Keratinocyte (primary cell): ENCODE measurements around the gene FRMPD4. TPM values are rescaled to one million over a fixed set of nuclear protein-coding genes. Genes with fewer than 3 reads are reported as not detected.
A peak's percentile ranks its signal among the peaks of the same experiment; 100 is the strongest.

ENCODE experiments used
- DNase-seq: peaks from one replicate; pipeline ENCODE4 v3.0.0-alpha.2; 2011; ENCODE audit warnings: low read depth, missing footprints, low spot score
- FAIRE-seq: peaks from 2 replicates; lab custom pipeline; 2011; peaks lifted over from hg19 to GRCh38; lab: Jason Lieb, UNC
- H2AFZ ChIP-seq: 2 replicates; pipeline ENCODE4 v1.6.0; 2012; ENCODE audit warnings: low read length, control low read depth, inconsistent platforms; ENCODE audit not compliant: control insufficient read depth
- H3K27ac ChIP-seq: 2 replicates; pipeline ENCODE4 v1.5.1; 2011; ENCODE audit warnings: low read length; ENCODE audit not compliant: control insufficient read depth, insufficient read depth
- H3K27me3 ChIP-seq: 3 replicates; pipeline ENCODE4 v1.6.0; 2011; ENCODE audit warnings: low read length; ENCODE audit not compliant: control insufficient read depth, insufficient read depth; ENCODE audit errors: extremely low read depth
- H3K36me3 ChIP-seq, 2 experiments: 2 replicates in 1 of 2; 3 replicates in 1 of 2; pipeline ENCODE4 v1.5.1; 2011; ENCODE audit warnings: low read length in 2 of 2, mild to moderate bottlenecking in 1 of 2; ENCODE audit not compliant: control insufficient read depth in 2 of 2, insufficient read depth in 2 of 2; ENCODE audit errors: extremely low read depth in 1 of 2
- H3K4me1 ChIP-seq: 3 replicates; pipeline ENCODE4 v1.5.1; 2011; ENCODE audit warnings: low read length; ENCODE audit not compliant: control insufficient read depth, insufficient read depth; ENCODE audit errors: extremely low read depth
- H3K4me2 ChIP-seq: 3 replicates; pipeline ENCODE4 v1.6.0; 2011; ENCODE audit warnings: low read depth, low read length; ENCODE audit not compliant: control insufficient read depth, insufficient read depth; ENCODE audit errors: extremely low read depth
- H3K4me3 ChIP-seq, 3 experiments: fragments of 200-600 bp in 1 of 3; sonication (generic) in 1 of 3; 2 replicates in 2 of 3; 3 replicates in 1 of 3; pipeline ENCODE4 v1.5.1; 2011 to 2016; ENCODE audit warnings: low read length in 3 of 3, mild to moderate bottlenecking in 3 of 3, control low read depth in 2 of 3, inconsistent platforms in 1 of 3, low read depth in 1 of 3, mixed read lengths in 1 of 3, mixed run types in 1 of 3, moderate library complexity in 1 of 3; ENCODE audit not compliant: control insufficient read depth in 2 of 3, insufficient read depth in 2 of 3; ENCODE audit errors: extremely low read depth in 1 of 3
- H3K79me2 ChIP-seq: 2 replicates; pipeline ENCODE4 v1.6.0; 2012; ENCODE audit warnings: low read length; ENCODE audit not compliant: control insufficient read depth, insufficient read depth
- H3K9ac ChIP-seq: 3 replicates; pipeline ENCODE4 v1.6.0; 2011; ENCODE audit warnings: low read length; ENCODE audit not compliant: control insufficient read depth, insufficient read depth; ENCODE audit errors: extremely low read depth
- H3K9me1 ChIP-seq: 3 replicates; pipeline ENCODE4 v1.6.0; 2011; ENCODE audit warnings: low read length; ENCODE audit not compliant: control insufficient read depth, insufficient read depth; ENCODE audit errors: extremely low read depth
- H3K9me3 ChIP-seq: 2 replicates; pipeline ENCODE4 v1.5.1; 2012; ENCODE audit warnings: low read depth, low read length; ENCODE audit not compliant: control insufficient read depth
- H4K20me1 ChIP-seq: 3 replicates; pipeline ENCODE4 v1.6.0; 2011; ENCODE audit warnings: low read length; ENCODE audit not compliant: control insufficient read depth, insufficient read depth; ENCODE audit errors: extremely low read depth
- CTCF ChIP-seq, 3 experiments: IDR thresholded peaks in 1 of 3; conservative IDR thresholded peaks in 1 of 3; optimal IDR thresholded peaks in 1 of 3; 2 replicates in 2 of 3; 3 replicates in 1 of 3; pipeline versions ENCODE3 to v1.5.1; 2011; ENCODE audit warnings: low read length in 3 of 3, mild to moderate bottlenecking in 3 of 3, moderate library complexity in 2 of 3, control low read depth in 1 of 3, inconsistent platforms in 1 of 3; ENCODE audit not compliant: insufficient read depth in 2 of 3; ENCODE audit errors: extremely low read depth in 1 of 3
- EZH2 ChIP-seq: IDR thresholded peaks from one replicate; pipeline ENCODE4 v1.6.1; 2012; ENCODE audit warnings: inconsistent platforms, mild to moderate bottlenecking, low read length, moderate library complexity
- dilution Hi-C: fragments of 300-500 bp; cut with MboI; formaldehyde crosslinking; loops from one replicate; pipeline ENCODE4 v1.7.0; 2020; ENCODE audit warnings: low sequenced_read_pairs; ENCODE audit not compliant: extremely low pct_ligation_motif_present
- polyA plus RNA-seq, 5 experiments: library from polyadenylated mRNA; depleted of rRNA in 3 of 5; stranded (reverse) in 3 of 5; stranded (forward) in 1 of 5; unstranded in 1 of 5; fragments of >200 nt; gene quantifications; 1 replicate in 1 of 5; 2 replicates in 3 of 5; 3 replicates in 1 of 5; pipeline versions ENCODE4 v1.2.1 to v1.2.3, GENCODE V29; 2011 to 2012; ENCODE audit warnings: missing spikeins in 2 of 5, low read depth in 1 of 5, low replicate concordance in 1 of 5

Gene FRMPD4
- polyA plus RNA-seq, 1 donor (not counting 4 experiments of a cell fraction or from before 2014, with no cell fraction given): 0.05 TPM

GRCh38 chrX:12379671-12380070 is 241.4 kb downstream of the FRMPD4 start:
- no peak for TF ChIP-seq CTCF (optimal IDR thresholded peaks at IDR 0.05 in 1 of 3, IDR thresholded peaks at IDR 0.05 in 1 of 3, conservative IDR thresholded peaks at IDR 0.05 in 1 of 3; ENCODE audit: extremely low read depth in 1 of 3, insufficient read depth in 2 of 3, low read length in 3 of 3)
- no peak for TF ChIP-seq EZH2
- Histone ChIP-seq H3K79me2 (no peaks in the 10 kb centered on the region), H3K4me1 (no peaks in the 10 kb centered on the region), H3K9ac (no peak overlapping the region), H3K4me3 (no peak overlapping the region), H3K9me1 (no peaks in the 10 kb centered on the region), H4K20me1 (no peaks in the 10 kb centered on the region), H3K27me3 (no peaks in the 10 kb centered on the region), H2AFZ (no peak overlapping the region), H3K9me3 (no peaks in the 10 kb centered on the region), H3K4me2 (no peak overlapping the region), H3K27ac (no peak overlapping the region), H3K36me3 (no peaks in the 10 kb centered on the region)
- DNase-seq (no peak), FAIRE-seq (no peak)
- dilution Hi-C loops: no loop called here

GRCh38 chrX:12383196-12383595 is 244.9 kb downstream of the FRMPD4 start:
- Histone ChIP-seq H4K20me1 (no peaks in the 10 kb centered on the region), H3K79me2 (no peaks in the 10 kb centered on the region), H3K9me1 (no peaks in the 10 kb centered on the region), H3K9me3 (no peaks in the 10 kb centered on the region), H3K27ac (no peak overlapping the region), H3K9ac (no peak overlapping the region), H3K4me1 (no peaks in the 10 kb centered on the region), H3K4me2 (no peak overlapping the region), H3K36me3 (no peaks in the 10 kb centered on the region), H3K27me3 (no peaks in the 10 kb centered on the region), H2AFZ (no peak overlapping the region), H3K4me3 (no peak overlapping the region)
- no peak for FAIRE-seq
- no peak for DNase-seq
- TF ChIP-seq CTCF (optimal IDR thresholded peaks at IDR 0.05 in 1 of 3, IDR thresholded peaks at IDR 0.05 in 1 of 3, conservative IDR thresholded peaks at IDR 0.05 in 1 of 3; ENCODE audit: extremely low read depth in 1 of 3, insufficient read depth in 2 of 3, low read length in 3 of 3): peak; percentile 24 to 58 (median 48)
- no peak for TF ChIP-seq EZH2
- dilution Hi-C loops: no loop called here
